Measurements from ENCODE around the gene ANKRD12.
A peak's percentile ranks its signal among the peaks of the same experiment; 100 is the strongest.
"Not testable (repeated sequence)": the region's sequence is repeated elsewhere in the genome, so short reads cannot be mapped to it uniquely, and the experiment has no call there.

The ANKRD12 gene

DNA sequence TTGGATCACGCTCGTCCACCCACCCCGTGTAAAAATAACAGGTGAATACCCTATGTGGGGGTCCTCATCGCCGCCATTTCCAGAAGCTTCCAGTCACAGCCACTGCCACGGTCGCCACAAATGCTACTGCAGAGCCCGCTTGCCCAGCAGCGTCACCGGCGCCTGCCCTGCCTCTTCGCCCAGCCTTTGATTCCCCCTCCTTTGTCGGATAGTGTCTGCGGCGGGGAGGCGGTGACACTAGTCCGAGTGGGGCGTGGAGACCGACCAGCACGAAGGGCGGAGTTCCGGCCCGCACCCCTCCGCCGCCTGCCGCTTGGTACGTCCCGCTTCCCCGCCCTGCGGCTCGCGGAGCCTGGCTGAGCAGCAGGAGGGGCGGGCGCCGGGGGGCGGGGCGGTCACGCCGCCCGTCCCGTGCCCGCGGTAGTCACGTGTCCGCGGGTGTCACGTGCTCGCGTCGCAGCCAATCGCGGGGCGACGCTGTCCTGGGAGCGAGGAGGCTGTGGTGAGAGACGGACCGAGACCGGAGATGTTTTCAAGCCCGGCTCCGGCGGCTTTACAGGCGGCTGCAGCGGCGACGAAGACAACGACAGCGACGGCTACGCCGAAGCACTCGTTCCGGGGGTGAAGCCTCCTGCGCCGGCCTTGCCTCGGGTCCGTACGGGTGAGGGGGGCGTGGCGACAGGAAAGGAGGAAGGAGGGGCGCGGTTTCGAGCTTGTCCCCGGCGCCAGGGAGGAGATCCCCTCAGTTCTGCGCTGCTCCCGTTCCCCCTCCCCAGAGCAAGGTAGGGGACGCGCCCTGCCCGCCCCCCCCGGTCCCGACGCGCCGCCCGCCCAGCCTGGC, at the start of gene ANKRD12:
ANKRD12 (plus strand) TSS at position 467 of the 841 bp plus-strand sequence. CDS start 45,652 bp downstream, outside the sequence.
- peak; percentile 94 for DNase-seq

DNA sequence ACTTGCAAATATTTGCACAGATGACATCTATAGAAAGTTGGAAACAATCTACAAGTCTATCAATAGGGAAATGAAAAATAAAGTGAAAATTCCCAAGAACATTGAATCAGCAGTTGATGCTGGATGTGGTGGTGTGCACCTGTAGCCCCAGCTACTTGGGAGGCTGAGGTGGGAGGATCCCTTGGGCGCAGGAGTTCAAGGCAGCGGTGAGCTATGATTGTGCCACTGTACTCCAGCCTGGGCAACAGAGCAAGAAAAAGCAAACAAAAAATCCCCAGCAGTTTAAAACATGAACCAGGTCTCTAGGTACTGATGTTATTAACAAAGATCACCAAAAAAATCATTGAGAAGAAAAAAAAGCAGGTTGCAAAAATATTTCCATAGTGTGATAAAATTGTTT, 49.4 kb upstream of the ANKRD12 start:
- DNase-seq, result no peak

- DNase-seq, result no peak
Measured at GRCh38 chr18:9088252-9088651, 48.3 kb upstream of the ANKRD12 start.

DNA sequence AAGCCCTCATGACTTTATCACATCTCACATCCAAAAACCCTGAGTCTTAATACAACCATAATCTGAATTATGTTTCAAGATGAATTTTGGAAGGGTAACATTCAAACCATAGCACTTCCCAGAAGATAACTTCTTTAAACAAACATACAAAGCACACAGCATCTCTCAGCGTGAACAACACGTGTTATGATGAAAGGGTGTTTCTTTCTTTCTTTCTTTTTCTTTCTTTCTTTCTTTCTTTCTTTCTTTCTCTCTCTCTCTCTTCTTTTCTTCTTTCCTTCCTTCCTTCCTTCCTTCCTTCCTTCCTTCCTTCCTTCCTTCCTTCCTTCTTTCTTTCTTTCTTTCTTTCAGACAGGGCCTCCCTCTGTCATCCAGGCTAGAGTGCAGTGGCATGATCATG, 47.9 kb upstream of the ANKRD12 start:
- not testable (repeated sequence) for DNase-seq

DNA sequence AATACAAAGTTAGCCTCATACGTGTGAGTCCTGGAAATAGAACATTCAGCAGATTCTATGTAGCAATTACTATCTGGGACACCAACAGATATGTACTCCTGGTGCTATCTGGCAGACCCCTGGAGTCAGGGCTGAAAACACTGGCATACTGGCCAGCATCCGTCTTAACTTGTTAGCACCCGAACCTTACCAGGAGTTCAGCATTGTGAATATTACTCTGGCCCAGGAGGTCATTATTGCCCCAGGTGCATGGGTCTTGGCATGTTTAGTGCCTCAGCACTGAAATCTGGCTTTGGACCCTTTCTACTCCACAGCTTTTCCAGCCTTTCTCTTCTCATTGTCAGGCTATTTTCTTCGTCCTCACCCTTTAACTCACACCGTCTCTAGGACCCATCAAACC, 46.0 kb upstream of the ANKRD12 start:
- DNase-seq, result no peak

GRCh38 chr18:9091066-9091476, 45.5 kb upstream of the ANKRD12 start:
- no peak for DNase-seq

- DNase-seq, result no peak
Measured at GRCh38 chr18:9092665-9093064, 43.9 kb upstream of the ANKRD12 start.

DNA sequence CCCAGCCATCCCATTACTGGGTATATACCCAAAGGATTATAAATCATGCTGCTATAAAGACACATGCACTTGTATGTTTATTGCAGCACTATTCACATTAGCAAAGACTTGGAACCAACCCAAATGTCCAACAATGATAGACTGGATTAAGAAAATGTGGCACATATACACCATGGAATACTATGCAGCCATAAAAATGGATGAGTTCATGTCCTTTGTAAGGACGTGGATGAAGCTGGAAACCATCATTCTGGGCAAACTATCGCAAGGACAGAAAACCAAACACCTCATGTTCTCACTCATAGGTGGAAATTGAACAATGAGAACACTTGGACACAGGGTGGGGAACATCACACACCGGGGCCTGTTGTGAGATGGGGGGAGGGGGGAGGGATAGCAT, 43.5 kb upstream of the ANKRD12 start:
- DNase-seq, result not testable (repeated sequence)

DNA sequence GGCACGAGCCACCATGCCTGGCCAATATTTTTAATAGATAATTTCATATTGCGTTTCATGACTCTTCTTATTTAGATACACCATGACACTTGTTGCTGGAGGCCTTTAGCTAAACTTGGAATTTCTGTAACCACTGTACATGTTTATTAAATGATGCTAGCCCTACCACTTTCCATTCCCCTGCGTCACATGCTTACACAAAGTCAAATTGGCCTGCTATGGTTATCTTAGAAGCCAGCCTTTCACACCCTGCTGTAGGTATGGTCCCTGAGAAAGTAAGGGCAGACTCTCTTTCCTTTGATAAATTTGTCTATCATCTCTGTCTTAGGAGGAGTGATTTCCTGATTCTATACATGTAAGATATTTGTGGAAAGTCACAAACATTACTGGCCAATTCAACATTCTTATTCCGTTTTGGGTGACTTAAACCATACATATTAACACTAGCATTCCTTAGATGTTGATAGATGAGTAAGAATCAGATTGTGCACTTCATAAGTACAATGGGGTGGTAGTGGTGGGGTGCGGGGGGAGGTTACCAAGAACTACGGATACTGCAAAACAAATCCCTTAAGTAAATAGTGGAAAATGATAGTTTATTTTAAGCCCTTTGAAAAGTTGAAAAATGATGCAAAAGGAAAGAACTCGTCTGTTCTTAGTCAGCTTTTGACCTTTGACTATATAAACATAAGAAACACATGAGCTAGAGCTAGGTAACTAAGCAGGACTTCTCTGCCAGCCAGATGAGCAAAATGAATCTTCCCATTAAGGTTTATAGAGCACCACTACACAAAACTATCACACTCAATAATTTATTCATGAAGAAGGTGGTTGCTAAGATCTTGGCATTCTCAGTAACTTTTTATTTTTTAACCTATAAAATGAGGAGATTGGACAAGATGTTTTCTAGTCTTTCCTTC, 42.0 kb upstream of the ANKRD12 start:
- no peak for DNase-seq

DNA sequence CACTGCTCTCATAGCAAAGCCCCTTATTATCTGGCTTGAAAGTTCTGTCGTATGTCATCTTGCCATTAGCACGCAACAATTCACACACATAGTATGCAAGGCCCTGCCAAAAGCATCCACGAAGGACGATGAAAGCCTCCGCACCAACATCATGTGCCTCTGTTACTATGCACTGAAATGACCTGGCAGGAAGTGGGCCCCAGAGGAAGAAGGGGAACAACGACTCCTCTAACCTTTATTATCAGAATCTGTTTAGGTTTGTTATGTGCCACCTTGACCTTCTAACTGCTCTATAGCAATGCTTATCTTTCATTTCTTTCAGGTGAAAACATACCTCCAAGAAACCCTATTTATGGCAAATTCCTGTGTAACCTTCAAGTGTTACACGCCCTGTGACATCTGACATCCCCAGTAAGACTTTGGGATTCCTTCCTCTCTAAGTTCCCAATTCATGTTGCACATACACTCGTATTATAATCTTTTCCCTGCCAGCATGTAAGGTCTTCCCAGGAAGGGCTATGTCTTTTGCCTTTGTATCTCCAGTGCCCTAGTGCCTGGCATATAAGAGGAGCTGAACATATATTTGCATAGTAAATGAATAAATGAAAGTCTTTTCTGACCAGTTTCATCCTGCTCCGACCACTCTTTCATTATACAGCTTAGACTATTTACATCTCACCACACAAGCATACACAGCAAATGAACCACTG, 41.1 kb upstream of the ANKRD12 start:
- DNase-seq, result no peak

DNA sequence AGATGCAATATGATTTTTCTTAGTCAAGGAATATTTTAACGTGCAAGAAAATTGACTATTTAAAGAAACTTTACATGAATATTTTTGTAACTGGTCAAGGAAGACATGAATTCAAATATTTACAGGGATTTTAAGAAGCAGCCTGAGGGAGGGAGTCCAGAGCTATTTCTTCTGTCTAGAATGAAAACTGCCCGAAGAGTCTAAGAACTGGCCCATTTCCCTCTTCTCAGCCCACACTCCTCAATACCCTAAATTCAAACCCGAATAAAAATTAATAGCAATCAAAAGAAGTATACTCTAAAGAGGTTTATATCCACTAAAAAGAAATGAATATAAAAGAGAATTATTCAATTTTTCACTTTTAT, 40.6 kb upstream of the ANKRD12 start:
- DNase-seq, result no peak

DNA sequence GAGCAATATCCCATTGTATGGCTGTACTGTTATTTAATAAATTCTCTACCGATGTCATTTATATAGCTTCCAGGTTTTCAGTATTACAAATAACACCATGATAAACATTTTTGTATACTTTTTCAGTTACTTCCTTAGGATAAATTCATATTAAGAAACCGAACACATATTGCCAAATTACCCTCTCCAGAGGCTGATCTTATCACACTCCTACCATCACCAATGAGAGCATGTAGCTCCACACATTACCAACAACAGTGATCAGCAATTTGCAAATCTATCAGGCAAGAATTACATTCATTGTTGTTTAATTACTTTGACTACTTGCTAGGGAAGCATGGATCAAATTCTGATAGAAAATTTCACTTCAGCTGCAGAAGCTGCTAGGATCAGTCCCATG, 39.9 kb upstream of the ANKRD12 start:
- DNase-seq, result no peak

GRCh38 chr18:9097349-9097748, 39.2 kb upstream of the ANKRD12 start:
- peak; percentile 9 for DNase-seq

DNA sequence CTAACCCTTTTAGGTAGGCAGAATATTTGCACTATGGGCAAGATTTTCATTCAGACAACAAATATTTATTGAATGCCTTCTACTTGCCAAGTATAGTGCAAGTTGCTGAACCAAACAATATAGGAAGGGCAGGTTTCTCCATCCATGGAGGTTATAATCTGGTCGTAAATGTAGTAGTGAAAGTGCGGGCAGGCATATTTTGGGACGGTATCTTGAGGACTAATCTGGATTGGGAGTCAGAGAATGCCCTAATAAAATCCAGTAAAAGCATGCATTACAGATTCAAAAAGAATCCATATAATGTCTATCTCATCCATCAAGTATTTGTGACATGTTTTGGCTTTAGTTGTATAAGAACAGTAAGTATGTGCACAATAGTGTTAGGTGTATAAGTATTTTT, 35.8 kb upstream of the ANKRD12 start:
- DNase-seq, result no peak

DNA sequence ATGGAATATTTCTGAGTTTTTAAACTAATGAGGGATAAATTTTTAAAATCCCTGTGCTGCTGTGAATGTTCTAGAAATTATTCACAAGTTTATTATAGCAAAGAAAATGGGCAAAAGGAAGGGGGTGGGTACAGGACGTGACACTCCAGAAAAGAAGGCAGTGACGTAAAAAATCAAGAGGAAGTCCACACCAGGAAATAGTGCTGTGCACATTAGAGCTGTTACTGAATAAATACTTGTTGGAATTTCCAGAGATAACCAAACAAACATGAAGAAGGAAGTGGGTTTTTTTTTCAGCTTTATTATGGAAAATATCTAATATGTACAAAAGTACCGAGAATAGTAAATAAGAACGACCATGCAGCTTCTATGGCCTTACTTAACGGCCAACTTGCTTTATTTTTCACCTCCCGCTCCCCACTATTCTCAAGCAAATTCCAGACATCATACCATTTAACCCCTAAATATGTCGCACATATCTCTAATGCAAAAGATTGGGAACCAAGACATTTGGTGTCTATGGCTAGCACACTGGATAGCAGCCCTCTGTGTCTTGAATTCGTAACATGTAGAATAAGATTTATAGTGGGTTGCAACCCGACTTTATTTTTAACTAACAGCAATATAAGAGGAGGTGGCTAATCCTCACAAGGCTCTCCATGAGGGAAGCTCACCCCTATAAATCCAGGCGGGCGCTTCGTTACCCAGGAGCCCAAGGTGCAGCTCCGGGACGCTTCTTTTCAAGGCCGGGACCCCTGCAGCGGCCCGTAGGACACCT, 34.7 kb upstream of the ANKRD12 start:
- no peak for DNase-seq

DNA sequence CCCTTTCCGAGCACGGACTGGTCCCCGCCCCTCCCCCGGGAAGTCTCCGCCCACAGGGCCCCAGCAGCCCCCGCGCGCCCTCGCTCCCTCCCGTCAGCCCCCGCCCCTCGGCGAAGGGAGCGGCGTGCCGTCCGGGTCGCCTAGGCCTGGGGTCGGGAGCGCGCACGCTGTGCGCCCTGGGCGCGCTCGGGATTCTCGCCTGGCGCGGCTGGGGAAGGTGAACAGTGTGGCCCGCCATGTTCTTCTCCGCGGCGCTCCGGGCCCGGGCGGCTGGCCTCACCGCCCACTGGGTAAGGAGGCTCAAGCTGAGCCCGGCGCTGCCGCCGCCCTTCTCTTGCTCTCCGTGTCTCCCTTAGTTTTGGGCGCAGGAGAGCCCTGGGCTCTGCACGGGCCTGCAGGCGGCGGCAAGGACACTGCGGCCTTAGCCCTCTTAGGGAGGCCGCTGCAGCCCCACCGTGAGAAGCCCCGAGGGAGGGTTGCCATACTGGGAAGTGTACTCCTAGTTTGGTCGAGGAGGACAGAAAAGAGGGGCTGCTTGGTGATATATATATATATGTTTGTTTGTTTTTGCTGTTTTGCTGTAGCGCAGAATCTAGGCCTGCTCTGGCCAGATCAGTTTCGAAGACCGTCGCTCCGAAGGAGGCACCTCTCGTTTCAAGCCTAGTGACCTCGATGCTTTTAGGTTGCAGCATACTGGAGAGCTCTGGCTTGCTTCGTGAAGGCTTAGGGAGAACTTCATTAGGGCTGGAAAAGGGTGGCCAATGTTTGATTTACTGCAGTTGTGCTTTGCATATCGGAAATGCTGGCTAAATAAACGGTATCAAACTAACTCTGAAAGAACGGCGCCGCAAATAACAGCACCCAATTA, 33.8 kb upstream of the ANKRD12 start, which contains the start of gene NDUFV2:
NDUFV2 (plus strand) TSS at position 192 of the 868 bp plus-strand sequence; CDS start at position 237, 45 bp downstream.
- peak; percentile 91 for DNase-seq

DNA sequence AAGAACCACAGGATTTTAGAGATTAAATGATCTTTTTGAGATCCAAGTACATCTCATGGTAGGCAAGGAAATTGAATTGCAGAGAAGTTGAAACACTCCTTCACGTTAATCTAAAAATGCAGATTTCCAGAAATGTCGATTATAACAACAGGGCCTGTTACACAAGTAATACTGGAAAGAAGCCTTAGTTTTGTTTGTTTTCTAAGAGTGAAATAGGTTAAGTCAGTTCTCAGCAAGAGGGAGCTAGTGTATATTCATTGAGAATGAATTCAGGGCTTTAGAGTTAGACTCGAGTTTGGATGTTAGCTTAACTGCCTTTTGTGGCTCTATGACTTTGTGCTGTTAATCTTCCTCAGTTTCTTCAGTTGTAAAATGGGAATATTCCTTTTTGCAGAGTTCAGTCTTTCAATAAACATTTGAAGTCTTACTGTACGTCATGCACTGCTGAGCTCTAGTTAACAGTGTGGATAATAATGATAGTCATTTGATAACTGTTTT, 33.2 kb upstream of the ANKRD12 start:
- DNase-seq, result peak; percentile 28

- DNase-seq, result no peak
Measured at GRCh38 chr18:9104244-9104901, 32.2 kb upstream of the ANKRD12 start.

GRCh38 chr18:9105420-9105819, 31.2 kb upstream of the ANKRD12 start:
- DNase-seq, result no peak

DNA sequence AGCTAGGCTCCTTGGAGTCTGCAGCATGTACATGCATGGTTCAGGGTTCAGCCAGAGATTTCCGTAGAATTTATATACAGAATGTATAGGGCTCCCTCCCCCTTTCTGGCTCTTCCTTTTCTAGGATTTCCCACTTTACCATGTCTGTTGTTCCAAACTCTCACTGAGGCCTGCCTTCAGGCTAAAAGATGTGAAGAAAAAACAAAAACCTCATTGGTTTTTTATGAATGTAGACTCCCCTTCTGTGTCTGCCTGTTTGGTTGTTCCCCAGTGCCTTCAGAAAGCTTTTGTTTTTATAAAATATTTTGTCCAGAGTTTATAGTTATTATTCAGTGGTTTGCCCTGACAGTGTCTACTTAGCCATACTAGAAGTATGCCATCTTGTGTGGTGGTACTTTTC, 30.5 kb upstream of the ANKRD12 start:
- no peak for DNase-seq
